HTR-8/SVneo (cell line): ENCODE results near the gene UBE2Q2.
"Not testable (repeated sequence)": the region's sequence is repeated elsewhere in the genome, so short reads cannot be mapped to it uniquely, and the experiment has no call there.

Source experiments
- DNase-seq: peaks from one replicate; pipeline ENCODE4 v3.0.0; 2011; ENCODE audit warnings: low spot score, mixed read lengths; ENCODE audit not compliant: insufficient read length
- FAIRE-seq: peaks from 2 replicates; lab custom pipeline; 2011; peaks lifted over from hg19 to GRCh38; lab: Jason Lieb, UNC

UBE2Q2 gene

GRCh38 chr15:75822685-75823278 is 20.5 kb upstream of the UBE2Q2 start:
- FAIRE-seq (no peak), DNase-seq (no peak)

GRCh38 chr15:75823860-75824613 is 19.2 kb upstream of the UBE2Q2 start:
- FAIRE-seq = no peak

GRCh38 chr15:75827691-75828090 is 15.6 kb upstream of the UBE2Q2 start:
- DNase-seq (no peak), FAIRE-seq (no peak)

More at GRCh38 chr15:75823860-75824613, 19.2 kb upstream of the UBE2Q2 start:
- DNase-seq = no peak

GRCh38 chr15:75828429-75828828 is 14.8 kb upstream of the UBE2Q2 start:
- FAIRE-seq = no peak

GRCh38 chr15:75830910-75831805 is 12.1 kb upstream of the UBE2Q2 start:
- DNase-seq (no peak), FAIRE-seq (no peak)

More at GRCh38 chr15:75828429-75828828, 14.8 kb upstream of the UBE2Q2 start:
- DNase-seq = no peak

- no peak for DNase-seq
- FAIRE-seq = no peak
These were observed 11.5 kb upstream of the UBE2Q2 start for GRCh38 chr15:75831806-75832102.

- FAIRE-seq = no peak
- no peak for DNase-seq
These were observed 11.1 kb upstream of the UBE2Q2 start for GRCh38 chr15:75832114-75832513.

GRCh38 chr15:75834021-75834420 is 9.2 kb upstream of the UBE2Q2 start:
- DNase-seq (no peak), FAIRE-seq (no peak)

- FAIRE-seq (no peak), DNase-seq (no peak)
These were observed 7.0 kb upstream of the UBE2Q2 start for GRCh38 chr15:75835990-75836958.

- DNase-seq (no peak), FAIRE-seq (no peak)
These were observed 6.3 kb upstream of the UBE2Q2 start for GRCh38 chr15:75836959-75837334.

GRCh38 chr15:75840659-75841058 is 2.6 kb upstream of the UBE2Q2 start:
- peak; percentile 43 for DNase-seq

GRCh38 chr15:75841626-75842025 is 1.6 kb upstream of the UBE2Q2 start:
- FAIRE-seq (no peak), DNase-seq (no peak)

More at GRCh38 chr15:75840659-75841058, 2.6 kb upstream of the UBE2Q2 start:
- FAIRE-seq = no peak

GRCh38 chr15:75843678-75844581 is 683 bp downstream of the UBE2Q2 start:
- DNase-seq (peak; percentile 33), FAIRE-seq (no peak)

GRCh38 chr15:75844629-75845335 is 1.5 kb downstream of the UBE2Q2 start:
- FAIRE-seq (no peak), DNase-seq (no peak)

GRCh38 chr15:75849167-75849566 is 5.9 kb downstream of the UBE2Q2 start:
- FAIRE-seq (no peak), DNase-seq (no peak)

- FAIRE-seq (no peak), DNase-seq (no peak)
These were observed 7.5 kb downstream of the UBE2Q2 start for GRCh38 chr15:75850708-75851107.

- FAIRE-seq, DNase-seq: not testable (repeated sequence)
These were observed 8.3 kb downstream of the UBE2Q2 start for GRCh38 chr15:75851566-75851965.

- DNase-seq = no peak
- no peak for FAIRE-seq
These were observed 14.6 kb downstream of the UBE2Q2 start for GRCh38 chr15:75857886-75858285.
